ENCODE results near the gene NFKB1.

GRCh38 chr4:102537269-102537668, 36.1 kb downstream of the NFKB1 start:
- TF ChIP-seq EZH2 (IDR thresholded peaks at IDR 0.05; ENCODE audit: borderline replicate concordance, insufficient read depth, low read length, poor library complexity, severe bottlenecking), result no peak
- TF ChIP-seq, protein P1, sequence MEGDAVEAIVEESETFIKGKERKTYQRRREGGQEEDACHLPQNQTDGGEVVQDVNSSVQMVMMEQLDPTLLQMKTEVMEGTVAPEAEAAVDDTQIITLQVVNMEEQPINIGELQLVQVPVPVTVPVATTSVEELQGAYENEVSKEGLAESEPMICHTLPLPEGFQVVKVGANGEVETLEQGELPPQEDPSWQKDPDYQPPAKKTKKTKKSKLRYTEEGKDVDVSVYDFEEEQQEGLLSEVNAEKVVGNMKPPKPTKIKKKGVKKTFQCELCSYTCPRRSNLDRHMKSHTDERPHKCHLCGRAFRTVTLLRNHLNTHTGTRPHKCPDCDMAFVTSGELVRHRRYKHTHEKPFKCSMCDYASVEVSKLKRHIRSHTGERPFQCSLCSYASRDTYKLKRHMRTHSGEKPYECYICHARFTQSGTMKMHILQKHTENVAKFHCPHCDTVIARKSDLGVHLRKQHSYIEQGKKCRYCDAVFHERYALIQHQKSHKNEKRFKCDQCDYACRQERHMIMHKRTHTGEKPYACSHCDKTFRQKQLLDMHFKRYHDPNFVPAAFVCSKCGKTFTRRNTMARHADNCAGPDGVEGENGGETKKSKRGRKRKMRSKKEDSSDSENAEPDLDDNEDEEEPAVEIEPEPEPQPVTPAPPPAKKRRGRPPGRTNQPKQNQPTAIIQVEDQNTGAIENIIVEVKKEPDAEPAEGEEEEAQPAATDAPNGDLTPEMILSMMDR (IDR thresholded peaks at IDR 0.05; ENCODE audit: poor library complexity, severe bottlenecking), result no peak
- TF ChIP-seq EP300 (conservative IDR thresholded peaks at IDR 0.05; ENCODE audit: poor library complexity, severe bottlenecking), result no peak
- no peak for TF ChIP-seq RAD21 (conservative IDR thresholded peaks at IDR 0.05)
- TF ChIP-seq MXI1 (conservative IDR thresholded peaks at IDR 0.05; ENCODE audit: poor library complexity, severe bottlenecking), result no peak
- no peak for TF ChIP-seq SMC3 (conservative IDR thresholded peaks at IDR 0.05; ENCODE audit: poor library complexity)
- TF ChIP-seq POLR2AphosphoS5 (IDR thresholded peaks at IDR 0.05), result no peak
